Erythroblast (primary cell): ENCODE data around the gene TEAD1.

Source experiments
- GATA1 ChIP-seq: IDR thresholded peaks from 2 replicates; pipeline ENCODE4 v1.6.1; 2011; ENCODE audit warnings: low read depth, mild to moderate bottlenecking, control low read depth, low read length, moderate library complexity
- POLR2A ChIP-seq: IDR thresholded peaks from 2 replicates; pipeline ENCODE4 v1.6.1; 2011; ENCODE audit warnings: mild to moderate bottlenecking, low read length

DNA sequence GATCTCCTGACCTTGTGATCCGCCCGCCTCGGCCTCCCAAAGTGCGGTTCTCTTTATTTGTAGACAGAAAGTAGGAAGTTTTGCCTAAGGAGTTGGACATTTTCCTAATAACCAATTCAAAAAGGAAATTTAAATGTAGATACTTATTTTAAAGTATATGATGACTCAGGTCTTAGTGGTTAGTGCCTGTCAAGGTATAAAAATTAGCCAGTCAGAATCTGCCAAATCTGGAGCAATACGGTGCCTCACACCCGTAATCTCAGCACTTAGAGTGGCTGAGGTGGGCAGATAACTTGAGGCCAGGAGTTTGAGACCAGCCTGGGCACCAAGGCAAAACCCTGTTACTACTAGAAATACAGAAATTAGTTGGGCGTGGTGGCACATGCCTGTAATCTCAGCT is 248.2 kb downstream of the TEAD1 start:
- TF ChIP-seq POLR2A (no peak), GATA1 (no peak)
